HepG2 (cell line): ENCODE measurements around the gene WRAP73.

ENCODE experiments used
- ZFP37 ChIP-seq: sonication (generic); formaldehyde crosslinking; IDR thresholded peaks from 2 replicates; pipeline ENCODE4 v1.4.0; 2020; ENCODE audit warnings: missing genetic modification reagents, borderline replicate concordance
- ZNF354B ChIP-seq: sonication (generic); formaldehyde crosslinking; IDR thresholded peaks from 2 replicates; pipeline ENCODE4 v1.8.0; 2022; ENCODE audit warnings: mild to moderate bottlenecking, missing genetic modification reagents
- TF ChIP-seq, protein P1 (sequence below): sonication (generic); formaldehyde crosslinking; IDR thresholded peaks from 2 replicates; pipeline ENCODE4 v1.5.0; 2020; ENCODE audit warnings: mild to moderate bottlenecking, missing genetic modification reagents, moderate library complexity
- TF ChIP-seq, protein P2 (sequence below): sonication (generic); formaldehyde crosslinking; IDR thresholded peaks from 2 replicates; pipeline ENCODE4 v1.8.0; 2022; ENCODE audit warnings: mild to moderate bottlenecking, missing genetic modification reagents

DNA sequence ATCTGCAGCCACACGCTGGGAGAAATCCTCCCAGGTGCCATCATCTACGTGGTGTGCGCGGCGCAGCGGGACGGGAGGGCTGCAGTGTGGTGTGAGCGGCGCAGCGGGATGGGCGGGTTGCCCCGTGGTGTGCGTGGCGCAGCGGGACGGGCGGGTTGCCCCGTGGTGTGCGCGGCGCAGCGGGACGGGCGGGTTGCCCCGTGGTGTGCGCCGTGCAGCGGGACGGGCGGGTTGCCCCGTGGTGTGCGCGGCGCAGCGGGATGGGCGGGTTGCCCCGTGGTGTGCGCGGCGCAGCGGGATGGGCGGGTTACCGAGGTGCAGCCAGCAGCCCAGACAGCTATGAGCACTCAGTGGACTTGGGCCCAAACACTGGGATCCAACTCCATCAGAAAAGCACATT is 4.7 kb downstream of the WRAP73 start:
- TF ChIP-seq ZFP37 (no peak), ZNF354B (CRISPR knock-in tag) (no peak)
- TF ChIP-seq, protein P1, sequence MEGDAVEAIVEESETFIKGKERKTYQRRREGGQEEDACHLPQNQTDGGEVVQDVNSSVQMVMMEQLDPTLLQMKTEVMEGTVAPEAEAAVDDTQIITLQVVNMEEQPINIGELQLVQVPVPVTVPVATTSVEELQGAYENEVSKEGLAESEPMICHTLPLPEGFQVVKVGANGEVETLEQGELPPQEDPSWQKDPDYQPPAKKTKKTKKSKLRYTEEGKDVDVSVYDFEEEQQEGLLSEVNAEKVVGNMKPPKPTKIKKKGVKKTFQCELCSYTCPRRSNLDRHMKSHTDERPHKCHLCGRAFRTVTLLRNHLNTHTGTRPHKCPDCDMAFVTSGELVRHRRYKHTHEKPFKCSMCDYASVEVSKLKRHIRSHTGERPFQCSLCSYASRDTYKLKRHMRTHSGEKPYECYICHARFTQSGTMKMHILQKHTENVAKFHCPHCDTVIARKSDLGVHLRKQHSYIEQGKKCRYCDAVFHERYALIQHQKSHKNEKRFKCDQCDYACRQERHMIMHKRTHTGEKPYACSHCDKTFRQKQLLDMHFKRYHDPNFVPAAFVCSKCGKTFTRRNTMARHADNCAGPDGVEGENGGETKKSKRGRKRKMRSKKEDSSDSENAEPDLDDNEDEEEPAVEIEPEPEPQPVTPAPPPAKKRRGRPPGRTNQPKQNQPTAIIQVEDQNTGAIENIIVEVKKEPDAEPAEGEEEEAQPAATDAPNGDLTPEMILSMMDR = no peak
- TF ChIP-seq, protein P2, sequence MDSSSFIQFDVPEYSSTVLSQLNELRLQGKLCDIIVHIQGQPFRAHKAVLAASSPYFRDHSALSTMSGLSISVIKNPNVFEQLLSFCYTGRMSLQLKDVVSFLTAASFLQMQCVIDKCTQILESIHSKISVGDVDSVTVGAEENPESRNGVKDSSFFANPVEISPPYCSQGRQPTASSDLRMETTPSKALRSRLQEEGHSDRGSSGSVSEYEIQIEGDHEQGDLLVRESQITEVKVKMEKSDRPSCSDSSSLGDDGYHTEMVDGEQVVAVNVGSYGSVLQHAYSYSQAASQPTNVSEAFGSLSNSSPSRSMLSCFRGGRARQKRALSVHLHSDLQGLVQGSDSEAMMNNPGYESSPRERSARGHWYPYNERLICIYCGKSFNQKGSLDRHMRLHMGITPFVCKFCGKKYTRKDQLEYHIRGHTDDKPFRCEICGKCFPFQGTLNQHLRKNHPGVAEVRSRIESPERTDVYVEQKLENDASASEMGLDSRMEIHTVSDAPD (CRISPR knock-in tag) = no peak
